ENCODE results near the gene ZDHHC3.

GRCh38 chr3:45002720-45003119 lies 26.7 kb upstream of the ZDHHC3 start:
- TF ChIP-seq CTCF (IDR thresholded peaks at IDR 0.05) (no peak), POLR2A (IDR thresholded peaks at IDR 0.05; ENCODE audit: low read depth) (no peak), POLR2AphosphoS5 (IDR thresholded peaks at IDR 0.05) (no peak), EP300 (IDR thresholded peaks at IDR 0.05) (no peak)
